GM19468 (cell line): ENCODE data around the gene UBE4A.

Source experiments
- ATAC-seq: cut with Tn5 transposase; IDR thresholded peaks from one replicate; pipeline ENCODE4 v1.9.1; 2021; ENCODE audit warnings: mild to moderate bottlenecking, moderate library complexity, moderate number of reproducible peaks; ENCODE audit not compliant: unreplicated experiment; ENCODE audit errors: extremely low read depth

UBE4A gene

GRCh38 chr11:118435893-118436624, 76.7 kb downstream of the UBE4A start, which contains the start of gene KMT2A:
Gene KMT2A (plus strand): TSS chr11:118436492. CDS start chr11:118436513, 21 bp downstream.
- peak; percentile 20 for ATAC-seq

GRCh38 chr11:118436639-118437207, 77.3 kb downstream of the UBE4A start:
- ATAC-seq = peak; percentile 10

- no peak for ATAC-seq
These were observed 78.1 kb downstream of the UBE4A start for GRCh38 chr11:118437208-118438125.

- no peak for ATAC-seq
These were observed 79.0 kb downstream of the UBE4A start for GRCh38 chr11:118438314-118438931.

- ATAC-seq = no peak
These were observed 80.2 kb downstream of the UBE4A start for GRCh38 chr11:118439646-118440045.

GRCh38 chr11:118441770-118442275, 82.4 kb downstream of the UBE4A start:
- no peak for ATAC-seq

- ATAC-seq = no peak
These were observed 82.9 kb downstream of the UBE4A start for GRCh38 chr11:118442301-118442700.

GRCh38 chr11:118442908-118443589, 83.6 kb downstream of the UBE4A start:
- ATAC-seq = no peak

GRCh38 chr11:118443590-118444218, 84.3 kb downstream of the UBE4A start:
- ATAC-seq = no peak

GRCh38 chr11:118447423-118447822, 88.0 kb downstream of the UBE4A start:
- no peak for ATAC-seq

- ATAC-seq = peak; percentile 44
These were observed 88.9 kb downstream of the UBE4A start for GRCh38 chr11:118448294-118448693.
